GM23248 (cell line): ENCODE measurements around the gene SLC2A6. TPM values are rescaled to one million over a fixed set of nuclear protein-coding genes. Genes with fewer than 3 reads are reported as not detected.
A peak's percentile ranks its signal among the peaks of the same experiment; 100 is the strongest.

ENCODE experiments used
- DNase-seq: peaks from one replicate; pipeline ENCODE4 v3.0.0-alpha.2; 2015
- H2AFZ ChIP-seq: fragments of 200-600 bp; sonication (generic); 2 replicates; pipeline ENCODE4 v1.6.1; 2016; ENCODE audit warnings: antibody characterized with exemption
- H3F3A ChIP-seq: fragments of 200-600 bp; sonication (generic); 2 replicates; pipeline ENCODE4 v1.6.1; 2016; ENCODE audit warnings: mild to moderate bottlenecking, antibody characterized with exemption, mixed run types; ENCODE audit not compliant: insufficient read depth
- H3K27ac ChIP-seq: fragments of 200-600 bp; sonication (generic); 2 replicates; pipeline ENCODE4 v1.5.1; 2016; ENCODE audit warnings: mild to moderate bottlenecking
- H3K27me3 ChIP-seq: fragments of 200-600 bp; sonication (generic); replicated peaks from 2 replicates; pipeline ENCODE4 v1.6.1; 2016; ENCODE audit warnings: mild to moderate bottlenecking; ENCODE audit not compliant: insufficient read depth
- H3K36me3 ChIP-seq: fragments of 200-600 bp; sonication (generic); 2 replicates; pipeline ENCODE4 v1.6.1; 2016; ENCODE audit warnings: low read depth, mild to moderate bottlenecking
- H3K4me1 ChIP-seq: fragments of 200-600 bp; sonication (generic); 2 replicates; pipeline ENCODE4 v1.6.1; 2016; ENCODE audit warnings: mild to moderate bottlenecking; ENCODE audit not compliant: insufficient read depth
- H3K4me2 ChIP-seq: fragments of 200-600 bp; sonication (generic); one replicate; pipeline ENCODE4 v1.6.1; 2016; ENCODE audit warnings: mild to moderate bottlenecking; ENCODE audit not compliant: unreplicated experiment
- H3K4me3 ChIP-seq: fragments of 200-600 bp; sonication (generic); 2 replicates; pipeline ENCODE4 v1.5.1; 2016; ENCODE audit warnings: mild to moderate bottlenecking
- H3K79me2 ChIP-seq: fragments of 200-600 bp; sonication (generic); 2 replicates; pipeline ENCODE4 v1.6.1; 2016; ENCODE audit warnings: mild to moderate bottlenecking; ENCODE audit not compliant: insufficient read depth
- H3K9ac ChIP-seq: fragments of 200-600 bp; sonication (generic); 2 replicates; pipeline ENCODE4 v1.6.1; 2016; ENCODE audit warnings: mild to moderate bottlenecking
- H3K9me2 ChIP-seq: fragments of 200-600 bp; sonication (generic); 2 replicates; pipeline ENCODE4 v1.6.1; 2016; ENCODE audit warnings: mixed run types, mild to moderate bottlenecking, moderate library complexity; ENCODE audit not compliant: insufficient read depth
- H3K9me3 ChIP-seq: fragments of 200-600 bp; sonication (generic); one replicate; pipeline ENCODE4 v1.6.1; 2017; ENCODE audit warnings: low read depth
- H4K20me1 ChIP-seq: fragments of 200-600 bp; sonication (generic); 2 replicates; pipeline ENCODE4 v1.6.0; 2016; ENCODE audit not compliant: insufficient read depth
- EZH2 ChIP-seq: fragments of 200-600 bp; sonication (generic); IDR thresholded peaks from 2 replicates; pipeline ENCODE4 v1.6.1; 2018; ENCODE audit warnings: antibody characterized with exemption, mild to moderate bottlenecking; ENCODE audit not compliant: insufficient read depth, poor library complexity, severe bottlenecking
- EZH2phosphoT487 ChIP-seq: fragments of 200-600 bp; sonication (generic); IDR thresholded peaks from 2 replicates; pipeline ENCODE4 v1.6.1; 2018; ENCODE audit warnings: antibody characterized with exemption, moderate library complexity, mild to moderate bottlenecking, low read depth; ENCODE audit not compliant: insufficient read depth
- WGBS, 2 experiments: methylation state at CpG; one replicate each; pipeline ENCODE4 v1.1.6; 2015 to 2017; ENCODE audit warnings: low lambda C conversion rate in 2 of 2, low coverage in 1 of 2; ENCODE audit errors: missing lambda C conversion rate in 2 of 2; 5-methylcytosine and 5-hydroxymethylcytosine counted together
- in situ Hi-C: fragments of 300-500 bp; cut with MboI; formaldehyde crosslinking; loops from 2 replicates; pipeline ENCODE4 v1.15.0; 2020
- polyA plus RNA-seq: library from polyadenylated mRNA; unstranded; fragments of >200 nt; fragmentation: Nextera tagmentation; extraction: Ambion mirVana; gene quantifications from 2 replicates; pipeline ENCODE4 v1.2.1, GENCODE V29; 2016
- total RNA-seq: library from RNA; depleted of rRNA; stranded (reverse); fragments of >200 nt; shearing (Covaris generic); gene quantifications from 2 replicates; pipeline ENCODE4 v1.2.3, GENCODE V29; 2014

The SLC2A6 gene
- total and polyA plus RNA-seq, 2 experiments from 2014 or later, result 6.8 to 12.0 TPM

GRCh38 chr9:133522073-133522910 lies 43.4 kb upstream of the SLC2A6 start:
- no peaks in the 10 kb centered on the region for H3F3A ChIP-seq
- in situ Hi-C loops, result loop anchor here (10.0 kb wide), 1 partner anchor 203 kb away; no protein-coding TSS in a partner anchor
- H3K4me2 ChIP-seq, result no peak overlapping the region
- no peak overlapping the region for H3K27ac ChIP-seq
- H3K4me3 ChIP-seq, result no peak overlapping the region
- H2AFZ ChIP-seq, result no peak overlapping the region
- no peaks in the 10 kb centered on the region for H4K20me1 ChIP-seq
- H3K9ac ChIP-seq, result no peak overlapping the region
- H3K36me3 ChIP-seq, result no peaks in the 10 kb centered on the region
- H3K27me3 ChIP-seq, result peaks cover 54% of the 10 kb centered on the region
- no peak for TF ChIP-seq EZH2phosphoT487
- TF ChIP-seq EZH2, result no peak
- 55 to 59% methylated on average over 11 to 14 of the region's 14 CpGs for WGBS, 2 experiments
- H3K79me2 ChIP-seq, result no peaks in the 10 kb centered on the region
- no peaks in the 10 kb centered on the region for H3K9me3 ChIP-seq
- DNase-seq, result no peak
- no peaks in the 10 kb centered on the region for H3K4me1 ChIP-seq
- no peaks in the 10 kb centered on the region for H3K9me2 ChIP-seq

DNA sequence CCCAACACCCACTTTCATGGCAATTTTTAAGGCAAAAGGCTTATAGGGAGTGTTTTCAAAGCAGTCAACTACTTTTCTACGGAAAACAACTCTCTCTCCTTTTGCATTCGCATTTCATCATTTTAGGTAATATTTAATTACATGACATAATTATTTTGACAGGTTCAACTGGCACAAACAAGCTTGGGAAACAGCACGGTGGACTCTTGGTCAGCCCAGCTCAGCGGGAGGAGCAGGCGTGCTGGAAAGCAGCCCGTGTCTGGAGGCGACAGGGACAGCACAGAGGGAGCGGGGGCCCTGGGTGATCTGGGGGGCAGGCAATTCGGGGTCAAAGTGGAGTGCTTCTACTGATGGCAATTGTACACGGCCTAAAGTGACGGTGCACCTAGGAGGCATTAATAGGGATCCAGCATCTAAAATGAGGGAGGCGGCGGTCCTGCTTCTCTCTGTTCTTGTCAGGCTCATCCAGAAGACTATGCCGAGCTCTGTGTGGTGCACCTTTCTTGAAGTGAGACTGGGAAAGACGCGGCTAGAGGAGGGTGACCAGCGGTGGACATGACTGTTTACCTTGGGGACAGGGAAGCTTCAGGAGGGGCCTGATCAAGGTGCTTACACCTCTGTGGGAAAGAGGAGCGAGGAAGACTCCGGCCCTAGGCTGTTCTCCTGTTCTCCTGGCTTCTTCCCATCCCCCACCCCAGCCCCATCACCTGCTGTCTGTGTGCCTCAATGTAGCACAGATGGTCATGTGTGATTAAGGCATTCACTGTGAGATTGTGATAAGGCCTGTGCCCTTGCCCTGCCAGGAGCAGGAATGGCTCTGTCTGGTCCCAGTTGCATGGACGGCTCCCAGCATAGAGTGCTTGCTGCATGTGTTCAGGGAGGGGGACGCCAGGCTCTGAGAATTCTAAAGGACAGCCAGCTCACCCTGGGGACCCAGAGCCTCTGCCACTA lies 42.5 kb upstream of the SLC2A6 start:
- Histone ChIP-seq H3K27ac (no peak overlapping the region), H3K9me2 (no peaks in the 10 kb centered on the region), H4K20me1 (no peaks in the 10 kb centered on the region), H2AFZ (no peak overlapping the region), H3K9me3 (no peaks in the 10 kb centered on the region), H3F3A (no peaks in the 10 kb centered on the region), H3K79me2 (no peaks in the 10 kb centered on the region), H3K4me3 (no peak overlapping the region), H3K9ac (no peak overlapping the region), H3K27me3 (peaks cover 46% of the 10 kb centered on the region), H3K36me3 (no peaks in the 10 kb centered on the region), H3K4me2 (no peak overlapping the region), H3K4me1 (no peaks in the 10 kb centered on the region)
- DNase-seq, result no peak
- WGBS, 2 experiments, result 68 to 71% methylated on average over 21 of the region's 21 CpGs
- in situ Hi-C loops, result loop anchor here (10.0 kb wide), 1 partner anchor 203 kb away; no protein-coding TSS in a partner anchor
- TF ChIP-seq EZH2 (no peak), EZH2phosphoT487 (no peak)

- no peaks in the 10 kb centered on the region for H3K79me2 ChIP-seq
- H3F3A ChIP-seq, result no peaks in the 10 kb centered on the region
- no peaks in the 10 kb centered on the region for H3K9me2 ChIP-seq
- no peaks in the 10 kb centered on the region for H3K36me3 ChIP-seq
- no peak overlapping the region for H3K4me2 ChIP-seq
- 68 to 72% methylated on average over 23 to 24 of the region's 24 CpGs for WGBS, 2 experiments
- no peak overlapping the region for H3K27ac ChIP-seq
- H3K9me3 ChIP-seq, result no peaks in the 10 kb centered on the region
- H2AFZ ChIP-seq, result no peak overlapping the region
- H3K9ac ChIP-seq, result no peak overlapping the region
- no peak overlapping the region for H3K4me3 ChIP-seq
- no peak for DNase-seq
- H3K4me1 ChIP-seq, result no peaks in the 10 kb centered on the region
- in situ Hi-C loops, result loop anchor here (10.0 kb wide), 1 partner anchor 205 kb away; no protein-coding TSS in a partner anchor
- no peaks in the 10 kb centered on the region for H4K20me1 ChIP-seq
- H3K27me3 ChIP-seq, result peaks cover 35% of the 10 kb centered on the region
- TF ChIP-seq EZH2, result no peak
- TF ChIP-seq EZH2phosphoT487, result no peak
Observed at GRCh38 chr9:133520121-133520835, 41.4 kb upstream of the SLC2A6 start.

GRCh38 chr9:133519693-133520092 lies 40.8 kb upstream of the SLC2A6 start:
- no peak overlapping the region for H2AFZ ChIP-seq
- H3K4me2 ChIP-seq, result no peak overlapping the region
- in situ Hi-C loops, result loop anchor here (10.0 kb wide), 1 partner anchor 205 kb away; no protein-coding TSS in a partner anchor
- H3K27ac ChIP-seq, result no peak overlapping the region
- TF ChIP-seq EZH2phosphoT487 (no peak), EZH2 (no peak)
- no peaks in the 10 kb centered on the region for H3K9me3 ChIP-seq
- peak; percentile 52 for DNase-seq
- no peaks in the 10 kb centered on the region for H4K20me1 ChIP-seq
- H3K36me3 ChIP-seq, result no peaks in the 10 kb centered on the region
- no peaks in the 10 kb centered on the region for H3K9me2 ChIP-seq
- H3K27me3 ChIP-seq, result peaks cover 34% of the 10 kb centered on the region
- no peak overlapping the region for H3K9ac ChIP-seq
- H3K4me1 ChIP-seq, result no peaks in the 10 kb centered on the region
- no peaks in the 10 kb centered on the region for H3F3A ChIP-seq
- no peak overlapping the region for H3K4me3 ChIP-seq
- no peaks in the 10 kb centered on the region for H3K79me2 ChIP-seq
- WGBS, 2 experiments, result 57 to 60% methylated on average over 7 of the region's 7 CpGs
